ENCODE results near the gene TMEM134.
"Not testable (repeated sequence)": the region's sequence is repeated elsewhere in the genome, so short reads cannot be mapped to it uniquely, and the experiment has no call there.

TMEM134 gene

GRCh38 chr11:67429722-67430121 lies 39.3 kb downstream of the TMEM134 start:
- no peak for DNase-seq (ENCODE audit: low spot score)
- TF ChIP-seq CTCF (conservative IDR thresholded peaks at IDR 0.05; ENCODE audit: low read depth) = no peak
- H3K27ac ChIP-seq = peak overlapping the region; percentile 84
- ChIA-PET POLR2A (ENCODE audit: low non-redundant PET) (interaction anchor here (0.6 kb wide), 1 partner anchor 39 kb away, joined by 3 read pairs; no protein-coding TSS in a partner anchor), CTCF (interaction anchor here (2.6 kb wide), 1 partner anchor 28 kb away, joined by 12 read pairs; the partner anchor contains the start of gene PPP1CA)

GRCh38 chr11:67429038-67429668 lies 39.9 kb downstream of the TMEM134 start:
- peak overlapping the region; percentile 84 for H3K27ac ChIP-seq
- POLR2A ChIA-PET (ENCODE audit: low non-redundant PET) = interaction anchor here (0.6 to 2.3 kb wide), 4 partner anchors 28 to 39 kb away, joined by 3 to 7 read pairs (median 4); partner anchors contain the start of gene PPP1CA
- DNase-seq (ENCODE audit: low spot score) = peak; percentile 20
- CTCF ChIA-PET = interaction anchor here (2.6 kb wide), 1 partner anchor 28 kb away, joined by 12 read pairs; the partner anchor contains the start of gene PPP1CA
- TF ChIP-seq CTCF (conservative IDR thresholded peaks at IDR 0.05; ENCODE audit: low read depth) = no peak

GRCh38 chr11:67428052-67429001 lies 40.7 kb downstream of the TMEM134 start, which contains the start of gene RPS6KB2:
RPS6KB2 (plus strand) TSS chr11:67428494; CDS start chr11:67428546, 52 bp downstream.
- H3K27ac ChIP-seq = peak within 1 kb of the TSS; percentile 84
- no peak for TF ChIP-seq CTCF (conservative IDR thresholded peaks at IDR 0.05; ENCODE audit: low read depth)
- DNase-seq (ENCODE audit: low spot score) = peak; percentile 99
- CTCF ChIA-PET = interaction anchor here (0.7 to 2.6 kb wide), 2 partner anchors 27 to 831 kb away, joined by 3 to 12 read pairs; partner anchors contain the start of gene PPP1CA
- POLR2A ChIA-PET (ENCODE audit: low non-redundant PET) = interaction anchor here (1.0 to 2.3 kb wide), 3 partner anchors 27 to 40 kb away, joined by 3 to 7 read pairs (median 5); partner anchors contain the start of gene PPP1CA

- ChIA-PET POLR2A (ENCODE audit: low non-redundant PET) (interaction anchor here (2.3 kb wide), 1 partner anchor 26 kb away, joined by 7 read pairs; the partner anchor contains the start of gene PPP1CA), CTCF (interaction anchor here (0.6 kb wide), 1 partner anchor 28 kb away, joined by 6 read pairs; no protein-coding TSS in a partner anchor)
- DNase-seq (ENCODE audit: low spot score) = not testable (repeated sequence)
- peak overlapping the region; percentile 84 for H3K27ac ChIP-seq
These were observed 41.6 kb downstream of the TMEM134 start for GRCh38 chr11:67427364-67427859.

- ChIA-PET CTCF (interaction anchor here (1.0 to 1.5 kb wide), 2 partner anchors 22 to 23 kb away, joined by 3 read pairs; partner anchors contain the start of gene PPP1CA), POLR2A (ENCODE audit: low non-redundant PET) (interaction anchor here (0.6 to 0.7 kb wide), 2 partner anchors 44 to 399 kb away, joined by 3 to 4 read pairs; no protein-coding TSS in a partner anchor)
- TF ChIP-seq CTCF (conservative IDR thresholded peaks at IDR 0.05; ENCODE audit: low read depth) = no peak
- peak overlapping the region; percentile 47 for H3K27ac ChIP-seq
- no peak for DNase-seq (ENCODE audit: low spot score)
These were observed 45.0 kb downstream of the TMEM134 start for GRCh38 chr11:67423891-67424613.

- ChIA-PET CTCF (interaction anchor here (0.6 to 1.5 kb wide), 5 partner anchors 11 to 1646 kb away, joined by 3 read pairs; partner anchors contain the start of gene PPP1CA), POLR2A (ENCODE audit: low non-redundant PET) (no interaction called here)
These were observed 45.6 kb downstream of the TMEM134 start for GRCh38 chr11:67423466-67423865.

More at GRCh38 chr11:67423466-67423865, 45.6 kb downstream of the TMEM134 start:
- DNase-seq (ENCODE audit: low spot score) = no peak
- no peak for TF ChIP-seq CTCF (conservative IDR thresholded peaks at IDR 0.05; ENCODE audit: low read depth)
- peak overlapping the region; percentile 83 for H3K27ac ChIP-seq

Measured in RWPE1 (cell line).